Epithelial cell of esophagus (primary cell): ENCODE measurements around the gene OSBPL9.
"Not testable (repeated sequence)": the region's sequence is repeated elsewhere in the genome, so short reads cannot be mapped to it uniquely, and the experiment has no call there.

Source experiments
- DNase-seq: peaks from one replicate; pipeline ENCODE4 v3.0.0; 2010; ENCODE audit warnings: low read depth
- H3K4me3 ChIP-seq: 2 replicates; pipeline ENCODE4 v1.5.1; 2011; ENCODE audit warnings: mild to moderate bottlenecking, low read length, control low read depth
- TF ChIP-seq, protein P1 (sequence below): IDR thresholded peaks from 2 replicates; pipeline ENCODE4 v1.5.1; 2011; ENCODE audit warnings: low read depth, mild to moderate bottlenecking, low read length, control low read depth, inconsistent platforms; ENCODE audit not compliant: insufficient read depth; ENCODE audit errors: missing control alignments

Gene OSBPL9

GRCh38 chr1:51689643-51690042 lies 72.8 kb downstream of the OSBPL9 start:
- H3K4me3 ChIP-seq: no peak overlapping the region
- TF ChIP-seq, protein P1, sequence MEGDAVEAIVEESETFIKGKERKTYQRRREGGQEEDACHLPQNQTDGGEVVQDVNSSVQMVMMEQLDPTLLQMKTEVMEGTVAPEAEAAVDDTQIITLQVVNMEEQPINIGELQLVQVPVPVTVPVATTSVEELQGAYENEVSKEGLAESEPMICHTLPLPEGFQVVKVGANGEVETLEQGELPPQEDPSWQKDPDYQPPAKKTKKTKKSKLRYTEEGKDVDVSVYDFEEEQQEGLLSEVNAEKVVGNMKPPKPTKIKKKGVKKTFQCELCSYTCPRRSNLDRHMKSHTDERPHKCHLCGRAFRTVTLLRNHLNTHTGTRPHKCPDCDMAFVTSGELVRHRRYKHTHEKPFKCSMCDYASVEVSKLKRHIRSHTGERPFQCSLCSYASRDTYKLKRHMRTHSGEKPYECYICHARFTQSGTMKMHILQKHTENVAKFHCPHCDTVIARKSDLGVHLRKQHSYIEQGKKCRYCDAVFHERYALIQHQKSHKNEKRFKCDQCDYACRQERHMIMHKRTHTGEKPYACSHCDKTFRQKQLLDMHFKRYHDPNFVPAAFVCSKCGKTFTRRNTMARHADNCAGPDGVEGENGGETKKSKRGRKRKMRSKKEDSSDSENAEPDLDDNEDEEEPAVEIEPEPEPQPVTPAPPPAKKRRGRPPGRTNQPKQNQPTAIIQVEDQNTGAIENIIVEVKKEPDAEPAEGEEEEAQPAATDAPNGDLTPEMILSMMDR: no peak
- DNase-seq: no peak

DNA sequence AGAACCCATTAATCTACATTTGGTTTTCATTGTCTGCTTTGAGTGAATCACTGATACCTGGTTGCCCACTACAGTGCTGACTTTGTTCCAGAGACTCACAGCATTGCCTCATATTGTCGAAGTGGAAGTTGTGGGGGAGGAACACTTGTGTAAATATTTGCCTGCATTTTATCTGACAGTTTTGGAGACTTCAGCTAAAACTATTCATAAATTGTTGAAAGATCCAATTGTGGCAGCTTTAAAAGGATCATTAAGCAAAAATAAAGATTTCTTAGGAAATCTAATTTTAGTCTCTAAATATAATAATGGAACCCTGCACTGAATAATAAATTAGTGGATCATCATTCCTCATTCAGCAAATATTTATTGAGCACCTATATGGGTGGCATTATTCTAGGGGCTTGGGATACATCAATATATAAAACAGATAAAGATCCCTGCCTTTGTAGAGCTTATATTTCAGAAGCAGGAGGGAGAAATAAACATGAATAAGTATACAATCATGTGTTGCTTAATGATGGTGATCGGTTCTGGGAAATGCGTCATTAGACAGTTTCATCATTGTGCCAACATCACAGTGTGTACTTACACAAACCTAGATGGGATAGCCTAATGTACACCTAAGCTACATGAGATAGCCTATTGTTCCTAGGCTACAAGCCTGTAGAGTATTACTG lies 73.5 kb downstream of the OSBPL9 start:
- DNase-seq: peak; percentile 94
- TF ChIP-seq, protein P1: no peak
- H3K4me3 ChIP-seq: no peak overlapping the region

- TF ChIP-seq, protein P1: no peak
These were observed 75.0 kb downstream of the OSBPL9 start for GRCh38 chr1:51691920-51692319.

DNA sequence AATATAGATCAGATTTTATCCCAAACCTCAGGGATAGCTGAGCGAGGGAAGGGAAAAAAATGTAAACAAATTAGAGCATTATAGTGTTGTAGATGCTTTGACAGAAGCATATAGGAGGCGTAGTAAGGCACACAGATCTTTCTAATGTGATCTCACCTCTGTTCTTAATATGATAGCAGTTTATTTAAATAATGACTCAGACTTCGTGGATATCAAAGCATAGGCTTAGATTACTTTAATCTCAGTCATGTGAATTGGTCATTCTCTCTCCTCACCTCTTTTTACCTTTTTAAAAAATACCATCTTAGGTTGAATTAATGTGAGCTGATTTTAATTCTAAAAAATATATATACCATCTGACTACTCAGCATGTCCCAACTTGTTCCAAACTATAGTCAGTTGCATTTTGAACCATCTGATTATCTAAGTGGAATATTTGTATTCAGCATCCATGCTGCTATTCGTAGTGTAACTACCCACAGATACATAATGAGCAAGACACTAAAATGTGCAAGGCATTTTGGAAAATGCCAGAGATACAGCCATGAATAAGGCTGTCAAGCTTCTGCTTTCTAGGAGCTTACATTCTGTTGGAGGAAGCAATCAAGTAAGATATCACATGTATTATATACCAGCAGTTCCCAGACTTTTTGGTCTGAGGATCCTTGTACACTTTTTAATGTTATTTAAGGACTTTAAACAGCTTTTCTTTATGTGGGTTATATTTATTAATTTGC lies 76.7 kb downstream of the OSBPL9 start:
- TF ChIP-seq, protein P1: no peak
- peak; percentile 58 for DNase-seq
- no peak overlapping the region for H3K4me3 ChIP-seq

More at GRCh38 chr1:51691920-51692319, 75.0 kb downstream of the OSBPL9 start:
- no peak overlapping the region for H3K4me3 ChIP-seq
- no peak for DNase-seq

DNA sequence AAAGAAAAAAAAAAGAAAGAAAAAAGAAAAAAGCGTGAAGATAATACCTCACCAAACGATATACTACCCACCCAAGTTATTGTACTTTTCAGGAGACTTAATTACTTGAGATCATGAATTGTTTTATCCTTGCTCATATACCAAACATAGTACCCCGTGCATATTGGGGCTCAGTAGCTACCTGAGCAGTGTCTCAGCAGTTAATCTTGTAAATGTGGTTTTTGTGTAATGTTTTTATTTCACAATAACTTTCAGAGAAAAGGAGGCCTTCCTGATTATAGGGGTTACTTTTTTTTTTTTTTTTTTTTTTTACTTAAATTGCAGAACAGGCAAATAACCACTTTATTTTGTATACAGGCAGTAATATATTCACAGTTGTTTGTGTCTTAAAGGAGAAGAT lies 80.3 kb downstream of the OSBPL9 start:
- no peak overlapping the region for H3K4me3 ChIP-seq
- peak; percentile 28 for DNase-seq
- TF ChIP-seq, protein P1: no peak

DNA sequence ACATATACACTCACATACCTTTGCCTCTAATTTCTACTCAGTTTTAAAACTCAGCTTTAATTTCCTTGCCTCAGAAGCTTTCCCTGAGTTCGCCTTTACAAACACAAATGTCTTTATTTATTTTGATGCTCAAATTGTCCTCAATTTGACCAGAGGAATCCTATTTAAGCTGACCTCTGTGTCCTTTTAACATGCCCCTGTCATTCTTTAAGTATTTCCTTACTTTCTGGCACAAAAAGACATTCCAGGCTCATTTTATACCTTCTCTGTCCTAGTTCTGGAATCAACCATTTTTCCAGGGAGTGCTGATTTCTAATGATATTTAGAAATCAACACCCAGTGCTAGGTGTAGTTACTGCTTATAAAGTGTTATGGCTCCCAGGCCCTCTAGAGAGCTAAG lies 82.5 kb downstream of the OSBPL9 start:
- H3K4me3 ChIP-seq: no peak overlapping the region
- TF ChIP-seq, protein P1: no peak
- DNase-seq: no peak

GRCh38 chr1:51701782-51702181 lies 84.9 kb downstream of the OSBPL9 start:
- not testable (repeated sequence) for H3K4me3 ChIP-seq, DNase-seq

DNA sequence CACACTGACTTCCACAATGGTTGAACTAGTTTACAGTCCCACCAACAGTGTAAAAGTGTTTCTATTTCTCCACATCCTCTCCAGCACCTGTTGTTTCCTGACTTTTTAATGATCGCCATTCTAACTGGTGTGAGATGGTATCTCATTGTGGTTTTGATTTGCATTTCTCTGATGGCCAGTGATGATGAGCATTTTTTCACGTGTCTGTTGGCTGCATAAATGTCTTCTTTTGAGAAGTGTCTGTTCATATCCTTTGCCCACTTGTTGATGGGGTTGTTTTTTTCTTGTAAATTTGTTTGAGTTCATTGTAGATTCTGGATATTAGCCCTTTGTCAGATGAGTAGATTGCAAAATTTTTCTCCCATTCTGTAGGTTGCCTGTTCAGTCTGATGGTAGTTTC lies 85.3 kb downstream of the OSBPL9 start:
- not testable (repeated sequence) for H3K4me3 ChIP-seq, DNase-seq
